T-helper 1 cell (primary cell): ENCODE results near the gene SMIM3.
"Not testable (repeated sequence)": the region's sequence is repeated elsewhere in the genome, so short reads cannot be mapped to it uniquely, and the experiment has no call there.

Experiments
- DNase-seq, 5 donors: peaks; one replicate each; pipeline ENCODE4 v3.0.0-alpha.2; 2012 to 2020

The SMIM3 gene

GRCh38 chr5:150765011-150765798, 13.4 kb upstream of the SMIM3 start:
- no peak for DNase-seq

- DNase-seq, result no peak
Measured at GRCh38 chr5:150765799-150766169, 12.8 kb upstream of the SMIM3 start.

- DNase-seq, result no peak
Measured at GRCh38 chr5:150766251-150766650, 12.3 kb upstream of the SMIM3 start.

GRCh38 chr5:150771034-150771795, 7.3 kb upstream of the SMIM3 start:
- peak in 1 of 5 donors; percentile 33 for DNase-seq

GRCh38 chr5:150774145-150774544, 4.4 kb upstream of the SMIM3 start:
- no peak for DNase-seq

- DNase-seq, result no peak
Measured at GRCh38 chr5:150777685-150778084, 872 bp upstream of the SMIM3 start.

- no peak for DNase-seq
Measured at GRCh38 chr5:150778088-150778516, 455 bp upstream of the SMIM3 start.

- DNase-seq, result no peak
Measured at GRCh38 chr5:150779397-150780186, 1.0 kb downstream of the SMIM3 start.

- DNase-seq, result no peak
Measured at GRCh38 chr5:150780187-150780692, 1.7 kb downstream of the SMIM3 start.

GRCh38 chr5:150780816-150781221, 2.3 kb downstream of the SMIM3 start:
- no peak for DNase-seq

GRCh38 chr5:150781706-150782614, 3.4 kb downstream of the SMIM3 start:
- DNase-seq, result no peak

- no peak for DNase-seq
Measured at GRCh38 chr5:150782850-150783249, 4.3 kb downstream of the SMIM3 start.

- DNase-seq, result peak; percentile 33 to 87 (median 58)
Measured at GRCh38 chr5:150783422-150783928, 4.9 kb downstream of the SMIM3 start.

- DNase-seq, result no peak
Measured at GRCh38 chr5:150785950-150786349, 7.4 kb downstream of the SMIM3 start.

- no peak for DNase-seq
Measured at GRCh38 chr5:150786876-150787275, 8.3 kb downstream of the SMIM3 start.

- no peak for DNase-seq
Measured at GRCh38 chr5:150787656-150788055, 9.1 kb downstream of the SMIM3 start.

GRCh38 chr5:150788977-150789376, 10.4 kb downstream of the SMIM3 start:
- DNase-seq, result no peak

- no peak for DNase-seq
Measured at GRCh38 chr5:150789450-150789849, 10.9 kb downstream of the SMIM3 start.

- DNase-seq, result peak in 4 of 5 donors; percentile 29 to 80 (median 40)
Measured at GRCh38 chr5:150789943-150790611, 11.5 kb downstream of the SMIM3 start.

GRCh38 chr5:150791536-150791935, 13.0 kb downstream of the SMIM3 start:
- DNase-seq, result no peak

- DNase-seq, result not testable (repeated sequence)
Measured at GRCh38 chr5:150793423-150793888, 14.9 kb downstream of the SMIM3 start.
